ENCODE results near the gene JPH2. TPM values are rescaled to one million over a fixed set of nuclear protein-coding genes. Genes with fewer than 3 reads are reported as not detected.
A peak's percentile ranks its signal among the peaks of the same experiment; 100 is the strongest.

The JPH2 gene
- total RNA-seq, 1 donor, result under 0.01 TPM

DNA sequence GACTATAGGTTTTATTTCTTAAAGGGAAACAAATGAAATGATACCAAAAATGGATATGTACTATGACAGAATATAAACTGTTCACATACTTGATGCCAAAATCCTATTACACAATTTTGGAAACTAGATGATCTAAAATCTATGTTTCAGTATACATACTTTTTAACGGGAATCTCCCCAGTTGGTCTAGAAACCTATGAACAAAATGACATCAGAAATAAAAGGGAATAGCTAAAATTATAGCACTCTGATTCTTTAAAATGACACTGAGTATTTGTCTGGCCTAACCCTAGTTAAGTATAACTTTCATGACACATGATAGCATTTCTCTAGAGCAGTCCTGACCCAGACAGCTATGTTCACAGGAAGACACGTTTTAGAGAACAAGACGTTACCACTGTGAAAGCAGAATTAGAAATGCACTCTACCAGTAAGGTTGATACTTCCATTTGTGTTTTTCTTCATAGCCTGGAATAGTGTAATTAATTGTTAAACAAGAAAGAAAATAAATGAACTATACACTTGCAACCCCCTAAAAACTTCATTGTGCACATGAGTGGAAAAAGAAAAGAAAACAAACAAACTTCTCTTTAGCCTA is 20.2 kb upstream of the JPH2 start:
- peak; percentile 24 for DNase-seq (ENCODE audit: low read depth)
- no peak overlapping the region for H3K4me3 ChIP-seq (ENCODE audit: low read depth, low read length)
- no peak for TF ChIP-seq CTCF (IDR thresholded peaks at IDR 0.05; ENCODE audit: insufficient read depth, low read length)

- no peak overlapping the region for H3K4me3 ChIP-seq (ENCODE audit: low read depth, low read length)
- no peak for TF ChIP-seq CTCF (IDR thresholded peaks at IDR 0.05; ENCODE audit: insufficient read depth, low read length)
- no peak for DNase-seq (ENCODE audit: low read depth)
These were observed 19.1 kb upstream of the JPH2 start for GRCh38 chr20:44206132-44206531.

GRCh38 chr20:44204832-44205215 is 17.8 kb upstream of the JPH2 start:
- DNase-seq (ENCODE audit: low read depth), result no peak
- H3K4me3 ChIP-seq (ENCODE audit: low read depth, low read length), result no peak overlapping the region
- TF ChIP-seq CTCF (IDR thresholded peaks at IDR 0.05; ENCODE audit: insufficient read depth, low read length), result no peak

GRCh38 chr20:44204156-44204831 is 17.3 kb upstream of the JPH2 start:
- no peak for TF ChIP-seq CTCF (IDR thresholded peaks at IDR 0.05; ENCODE audit: insufficient read depth, low read length)
- DNase-seq (ENCODE audit: low read depth), result peak; percentile 95
- H3K4me3 ChIP-seq (ENCODE audit: low read depth, low read length), result no peak overlapping the region

GRCh38 chr20:44203161-44203560 is 16.2 kb upstream of the JPH2 start:
- no peak overlapping the region for H3K4me3 ChIP-seq (ENCODE audit: low read depth, low read length)
- DNase-seq (ENCODE audit: low read depth), result peak; percentile 35
- TF ChIP-seq CTCF (IDR thresholded peaks at IDR 0.05; ENCODE audit: insufficient read depth, low read length), result no peak

DNA sequence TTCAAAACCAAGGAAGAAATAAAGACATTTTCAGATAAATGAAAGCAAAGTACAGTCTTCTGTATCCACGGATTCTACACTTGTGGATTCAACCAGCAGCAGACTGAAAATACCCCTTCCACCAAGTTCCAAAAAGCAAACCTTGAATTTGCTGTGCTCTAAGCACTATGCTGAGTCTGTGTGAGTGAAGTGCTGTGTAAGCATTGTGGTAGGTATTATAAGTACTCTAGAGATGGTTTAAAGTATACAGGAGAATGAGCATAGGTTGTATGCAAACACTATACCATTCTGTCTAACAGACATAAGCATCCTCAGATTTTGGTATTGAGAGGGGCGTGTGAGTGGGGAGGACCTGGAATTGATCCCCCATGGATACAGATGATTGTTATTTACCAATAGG is 14.0 kb upstream of the JPH2 start:
- no peak for DNase-seq (ENCODE audit: low read depth)
- no peak overlapping the region for H3K4me3 ChIP-seq (ENCODE audit: low read depth, low read length)
- no peak for TF ChIP-seq CTCF (IDR thresholded peaks at IDR 0.05; ENCODE audit: insufficient read depth, low read length)

All from fibroblast of the aortic adventitia (primary cell).